D721Med (cell line): ENCODE results near the gene IL10RB.

Source experiments
- DNase-seq: peaks from one replicate; pipeline ENCODE4 v3.0.0; 2011; ENCODE audit warnings: low spot score; ENCODE audit not compliant: insufficient read length
- FAIRE-seq: peaks from 2 replicates; lab custom pipeline; 2011; peaks lifted over from hg19 to GRCh38; lab: Jason Lieb, UNC
- TF ChIP-seq, protein P1 (sequence below): IDR thresholded peaks from 2 replicates; pipeline ENCODE4 v1.5.1; 2012; ENCODE audit warnings: mild to moderate bottlenecking, control low read depth; ENCODE audit not compliant: insufficient read depth; ENCODE audit errors: missing control alignments

The IL10RB gene

GRCh38 chr21:33283203-33283602 is 17.0 kb downstream of the IL10RB start:
- DNase-seq (no peak), FAIRE-seq (no peak)

DNA sequence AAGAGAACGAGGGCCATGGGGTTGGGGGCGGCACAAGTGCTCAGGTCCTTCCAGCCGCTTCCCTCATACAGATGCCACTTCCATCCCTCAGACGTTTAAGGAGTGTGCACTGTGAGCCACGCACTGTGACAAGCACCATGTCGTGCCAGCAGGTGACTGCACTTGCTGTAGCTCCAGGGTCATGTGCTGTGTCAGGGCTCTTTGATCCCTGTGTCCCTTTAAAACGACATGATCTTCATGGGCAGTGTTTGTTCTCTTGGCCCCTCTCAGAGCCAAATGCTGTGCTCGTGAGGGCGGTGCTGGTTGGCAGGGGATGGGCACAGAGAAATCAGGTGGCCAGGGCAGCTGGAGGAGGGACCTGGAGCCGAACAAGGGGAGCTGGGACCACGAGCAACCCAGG is 19.9 kb downstream of the IL10RB start:
- DNase-seq (no peak), FAIRE-seq (no peak)
- TF ChIP-seq, protein P1, sequence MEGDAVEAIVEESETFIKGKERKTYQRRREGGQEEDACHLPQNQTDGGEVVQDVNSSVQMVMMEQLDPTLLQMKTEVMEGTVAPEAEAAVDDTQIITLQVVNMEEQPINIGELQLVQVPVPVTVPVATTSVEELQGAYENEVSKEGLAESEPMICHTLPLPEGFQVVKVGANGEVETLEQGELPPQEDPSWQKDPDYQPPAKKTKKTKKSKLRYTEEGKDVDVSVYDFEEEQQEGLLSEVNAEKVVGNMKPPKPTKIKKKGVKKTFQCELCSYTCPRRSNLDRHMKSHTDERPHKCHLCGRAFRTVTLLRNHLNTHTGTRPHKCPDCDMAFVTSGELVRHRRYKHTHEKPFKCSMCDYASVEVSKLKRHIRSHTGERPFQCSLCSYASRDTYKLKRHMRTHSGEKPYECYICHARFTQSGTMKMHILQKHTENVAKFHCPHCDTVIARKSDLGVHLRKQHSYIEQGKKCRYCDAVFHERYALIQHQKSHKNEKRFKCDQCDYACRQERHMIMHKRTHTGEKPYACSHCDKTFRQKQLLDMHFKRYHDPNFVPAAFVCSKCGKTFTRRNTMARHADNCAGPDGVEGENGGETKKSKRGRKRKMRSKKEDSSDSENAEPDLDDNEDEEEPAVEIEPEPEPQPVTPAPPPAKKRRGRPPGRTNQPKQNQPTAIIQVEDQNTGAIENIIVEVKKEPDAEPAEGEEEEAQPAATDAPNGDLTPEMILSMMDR = no peak

More at GRCh38 chr21:33283203-33283602, 17.0 kb downstream of the IL10RB start:
- TF ChIP-seq, protein P1 = no peak

DNA sequence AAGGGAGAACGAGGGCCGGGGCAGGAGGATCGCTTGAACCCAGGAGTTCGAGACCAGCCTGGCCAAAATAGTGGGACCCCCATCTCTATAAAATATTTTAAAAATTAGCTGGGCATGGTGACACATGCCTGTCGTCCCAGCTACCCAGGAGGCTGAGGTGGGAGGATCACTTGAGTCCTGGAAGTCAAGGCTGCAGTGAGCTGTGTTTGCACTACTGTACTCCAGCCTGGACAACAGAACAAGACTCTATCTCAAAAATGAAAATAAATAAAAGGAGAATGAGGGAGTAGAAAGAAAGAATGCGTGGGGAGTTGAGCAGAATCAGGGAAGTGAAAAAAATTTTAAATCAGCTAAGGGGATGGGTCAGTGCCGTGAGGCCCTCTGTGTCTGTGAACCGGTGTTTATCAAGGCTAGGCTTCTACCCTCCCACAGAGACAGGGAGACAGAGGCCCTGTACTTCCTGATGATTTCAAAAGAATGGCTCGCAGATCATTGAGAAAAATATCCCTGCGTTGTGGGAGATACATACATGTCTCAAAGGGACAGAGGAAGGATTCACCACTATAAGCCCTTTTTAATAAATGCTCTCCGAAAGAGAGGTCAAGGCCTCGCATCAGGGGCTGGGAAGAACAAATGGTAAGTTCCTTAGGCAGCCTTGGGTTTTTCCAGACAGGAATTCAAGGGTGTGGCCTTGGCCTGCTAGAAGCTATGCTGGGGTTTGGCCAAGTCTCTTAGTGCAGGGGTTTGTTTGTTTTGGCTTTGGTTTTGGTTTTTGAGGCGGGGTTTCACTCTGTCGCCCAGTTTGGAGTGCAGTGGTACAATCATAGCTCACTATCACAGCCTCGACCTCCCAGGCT is 20.7 kb downstream of the IL10RB start:
- DNase-seq = no peak
- no peak for FAIRE-seq
- TF ChIP-seq, protein P1 = no peak

- TF ChIP-seq, protein P1 = no peak
- DNase-seq (no peak), FAIRE-seq (no peak)
Measured at GRCh38 chr21:33289199-33289819, 23.1 kb downstream of the IL10RB start.

DNA sequence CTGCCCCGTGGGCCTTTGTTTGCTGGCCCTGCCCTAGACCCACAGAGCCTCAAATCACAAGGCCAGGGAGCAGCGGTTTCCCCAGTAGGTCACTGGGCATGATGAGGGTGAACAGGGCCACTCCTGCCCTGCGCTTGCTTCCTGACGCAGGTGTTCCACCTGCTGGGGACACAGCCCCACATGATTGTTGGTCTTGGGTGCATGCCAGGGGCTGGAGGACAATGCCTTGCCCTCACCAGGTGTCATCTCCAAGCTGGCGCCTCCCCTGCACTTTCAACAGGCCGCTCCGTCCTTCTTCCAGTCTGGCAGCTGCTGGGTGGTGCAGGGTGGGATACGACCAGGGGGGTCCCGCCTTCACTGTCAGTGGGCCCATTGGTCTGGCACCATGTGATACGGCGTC is 24.3 kb downstream of the IL10RB start:
- TF ChIP-seq, protein P1 = no peak
- FAIRE-seq = no peak
- no peak for DNase-seq

DNA sequence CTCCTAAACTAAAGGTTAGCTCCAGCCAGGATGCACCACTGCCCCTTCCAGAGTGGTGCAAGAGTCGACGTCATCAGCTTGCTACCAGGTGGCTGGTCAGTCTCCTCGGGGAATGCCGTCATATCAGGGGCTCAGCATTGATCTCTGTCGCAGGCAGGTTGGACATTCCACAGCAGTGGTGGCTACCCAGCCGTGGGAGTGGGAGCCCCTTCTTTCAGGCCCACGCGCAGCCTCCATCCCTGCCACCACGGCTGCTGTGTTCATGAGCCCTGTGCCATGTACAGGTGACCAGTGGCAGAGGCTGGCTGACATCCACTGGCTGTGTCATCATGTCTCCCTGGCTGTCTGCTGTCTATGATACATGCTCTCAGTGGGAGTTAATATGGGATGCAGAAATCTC is 25.5 kb downstream of the IL10RB start:
- no peak for DNase-seq
- FAIRE-seq = no peak
- TF ChIP-seq, protein P1 = no peak

DNA sequence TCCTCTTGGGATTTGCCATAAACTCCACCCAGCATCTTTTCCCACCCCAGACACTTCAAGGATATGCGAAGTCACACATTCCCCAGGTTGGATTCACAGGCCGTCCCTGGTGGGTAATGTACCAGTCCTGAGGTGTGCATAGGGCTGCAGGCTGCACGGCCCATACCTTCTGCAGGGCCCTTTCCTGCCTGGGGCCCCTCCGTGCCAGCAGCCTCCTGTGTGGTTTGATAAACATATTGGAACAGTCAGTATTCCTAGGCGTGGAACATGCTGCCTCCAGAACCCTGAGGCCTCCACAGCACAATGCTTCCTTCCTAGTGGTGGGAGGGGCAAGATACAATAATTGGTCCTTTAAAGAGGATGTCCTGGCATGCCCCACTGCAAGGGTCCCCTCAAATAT is 26.6 kb downstream of the IL10RB start:
- FAIRE-seq (no peak), DNase-seq (no peak)
- TF ChIP-seq, protein P1 = no peak
